Activated CD8-positive, alpha-beta T cell treated with anti-CD3 and anti-CD28 coated beads for 36 hours (primary cell): ENCODE measurements around the gene OOSP1. TPM values are rescaled to one million over a fixed set of nuclear protein-coding genes. Genes with fewer than 3 reads are reported as not detected.
"Not testable (repeated sequence)": the region's sequence is repeated elsewhere in the genome, so short reads cannot be mapped to it uniquely, and the experiment has no call there.

ENCODE experiments used
- ATAC-seq: fragments of 200-7000 bp; cut with Tn5 transposase; one replicate; pipeline ENCODE4 v1.10.0; 2021; ENCODE audit warnings: mild to moderate bottlenecking, moderate library complexity
- CTCF ChIA-PET: fragments of 350-600 bp; sonication (Branson Sonifier 250); formaldehyde crosslinking; loops from one replicate; lab custom pipeline; 2021; ENCODE audit warnings: antibody characterized with exemption; lab: Charles Lee
- POLR2A ChIA-PET: fragments of 350-600 bp; sonication (Branson Sonifier 250); formaldehyde crosslinking; loops from one replicate; lab custom pipeline; 2021; ENCODE audit warnings: antibody characterized with exemption; lab: Charles Lee
- DNase-seq: peaks from one replicate; pipeline ENCODE4 v3.0.0-alpha.2; 2020
- H3K27ac Mint-ChIP-seq: one replicate; pipeline ENCODE4 v1.8.0; 2021; ENCODE audit warnings: mild to moderate bottlenecking, mixed read lengths
- H3K27me3 Mint-ChIP-seq: one replicate; pipeline ENCODE4 v1.8.0; 2021; ENCODE audit warnings: mixed read lengths
- H3K36me3 Mint-ChIP-seq: one replicate; pipeline ENCODE4 v1.8.0; 2021; ENCODE audit warnings: low read depth, mixed read lengths
- H3K4me1 Mint-ChIP-seq: one replicate; pipeline ENCODE4 v1.8.0; 2021; ENCODE audit warnings: low read depth, mixed read lengths
- H3K4me3 Mint-ChIP-seq: one replicate; pipeline ENCODE4 v1.8.0; 2021; ENCODE audit warnings: mild to moderate bottlenecking, moderate library complexity, mixed read lengths
- H3K9me3 Mint-ChIP-seq: one replicate; pipeline ENCODE4 v1.8.0; 2021; ENCODE audit warnings: mixed read lengths
- intact Hi-C: fragments of 100-400 bp; cut with micrococcal nuclease; formaldehyde crosslinking; loops from one replicate; pipeline ENCODE4 v1.10.0; 2022
- total RNA-seq, 2 experiments: library from RNA; stranded (reverse); gene quantifications; one replicate each; pipeline ENCODE4 v1.2.3, GENCODE V29; 2021
- TF ChIP-seq, protein P1 (sequence below): fragments of 200-600 bp; IDR thresholded peaks from one replicate; pipeline ENCODE4 v1.8.0; 2022; ENCODE audit warnings: antibody characterized with exemption, mild to moderate bottlenecking

The OOSP1 gene
- total RNA-seq, 2 experiments from 2014 or later: not detected

DNA sequence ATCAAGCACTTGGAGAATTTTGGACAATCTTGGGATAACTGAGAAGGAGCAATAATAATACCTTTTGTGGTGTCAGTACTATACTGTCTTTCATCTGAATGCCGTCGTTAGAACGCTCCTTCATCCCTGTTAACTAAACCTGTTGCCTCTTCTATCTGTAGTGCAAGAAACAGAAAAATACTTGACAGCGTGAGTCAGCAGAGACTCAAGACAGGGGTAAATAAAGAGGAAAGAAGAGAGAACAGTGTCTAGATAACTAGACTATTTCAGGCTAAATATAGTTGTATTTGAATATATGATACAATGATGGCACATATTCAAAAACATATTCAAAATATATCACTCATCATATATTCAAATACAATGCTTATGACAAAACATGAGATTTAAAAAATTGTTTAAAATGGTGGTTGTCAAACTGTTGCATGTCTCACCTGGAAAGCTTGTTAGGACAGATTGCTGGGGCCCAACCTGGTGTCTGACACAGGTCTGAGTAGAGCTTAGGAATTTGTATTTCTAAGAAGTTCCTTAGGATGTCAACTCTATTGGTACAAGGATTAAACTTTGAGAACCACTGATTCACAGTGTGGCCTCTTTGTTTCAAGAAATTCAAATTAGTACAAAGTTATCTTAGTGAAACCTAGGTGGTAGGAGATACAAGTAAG, 43.0 kb downstream of the OOSP1 start:
- peaks cover 8% of the 10 kb centered on the region for H3K27me3 Mint-ChIP-seq
- no peaks in the 10 kb centered on the region for H3K36me3 Mint-ChIP-seq
- no peaks in the 10 kb centered on the region for H3K4me1 Mint-ChIP-seq
- CTCF ChIA-PET: interaction anchor here (0.8 kb wide), 1 partner anchor 270 kb away, joined by 3 read pairs; no protein-coding TSS in a partner anchor
- H3K27ac Mint-ChIP-seq: no peak overlapping the region
- no peaks in the 10 kb centered on the region for H3K9me3 Mint-ChIP-seq
- intact Hi-C loops: no loop called here
- POLR2A ChIA-PET: no interaction called here
- TF ChIP-seq, protein P1, sequence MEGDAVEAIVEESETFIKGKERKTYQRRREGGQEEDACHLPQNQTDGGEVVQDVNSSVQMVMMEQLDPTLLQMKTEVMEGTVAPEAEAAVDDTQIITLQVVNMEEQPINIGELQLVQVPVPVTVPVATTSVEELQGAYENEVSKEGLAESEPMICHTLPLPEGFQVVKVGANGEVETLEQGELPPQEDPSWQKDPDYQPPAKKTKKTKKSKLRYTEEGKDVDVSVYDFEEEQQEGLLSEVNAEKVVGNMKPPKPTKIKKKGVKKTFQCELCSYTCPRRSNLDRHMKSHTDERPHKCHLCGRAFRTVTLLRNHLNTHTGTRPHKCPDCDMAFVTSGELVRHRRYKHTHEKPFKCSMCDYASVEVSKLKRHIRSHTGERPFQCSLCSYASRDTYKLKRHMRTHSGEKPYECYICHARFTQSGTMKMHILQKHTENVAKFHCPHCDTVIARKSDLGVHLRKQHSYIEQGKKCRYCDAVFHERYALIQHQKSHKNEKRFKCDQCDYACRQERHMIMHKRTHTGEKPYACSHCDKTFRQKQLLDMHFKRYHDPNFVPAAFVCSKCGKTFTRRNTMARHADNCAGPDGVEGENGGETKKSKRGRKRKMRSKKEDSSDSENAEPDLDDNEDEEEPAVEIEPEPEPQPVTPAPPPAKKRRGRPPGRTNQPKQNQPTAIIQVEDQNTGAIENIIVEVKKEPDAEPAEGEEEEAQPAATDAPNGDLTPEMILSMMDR: no peak
- no peak overlapping the region for H3K4me3 Mint-ChIP-seq
- DNase-seq (no peak), ATAC-seq (no peak)

GRCh38 chr11:59982037-59982436, 43.8 kb downstream of the OOSP1 start:
- DNase-seq, H3K9me3 Mint-ChIP-seq, H3K27me3 Mint-ChIP-seq, H3K36me3 Mint-ChIP-seq, CTCF ChIA-PET, intact Hi-C loops, POLR2A ChIA-PET, H3K4me1 Mint-ChIP-seq, ATAC-seq, H3K4me3 Mint-ChIP-seq, H3K27ac Mint-ChIP-seq: not testable (repeated sequence)

DNA sequence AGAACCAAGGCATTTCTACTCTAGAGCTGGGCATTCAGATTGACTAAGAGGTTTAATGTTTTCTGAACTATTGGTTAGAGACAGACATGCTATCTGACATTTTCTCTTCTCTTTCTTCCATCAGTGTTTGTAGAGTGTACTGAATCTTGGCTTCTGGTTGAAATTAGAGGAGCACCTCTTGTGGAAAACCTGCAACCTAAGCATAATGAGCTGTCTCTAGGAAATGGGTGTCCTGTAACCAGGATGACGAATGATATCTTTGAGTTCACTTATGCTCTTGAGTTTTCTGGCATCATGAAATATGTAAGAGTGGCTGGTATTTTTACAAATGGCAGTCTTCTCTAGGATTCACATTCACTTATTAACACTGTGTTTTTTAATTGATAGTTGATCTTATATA, 45.0 kb downstream of the OOSP1 start:
- TF ChIP-seq, protein P1: no peak

GRCh38 chr11:59984368-59984767, 46.1 kb downstream of the OOSP1 start:
- TF ChIP-seq, protein P1: no peak
- no peak overlapping the region for H3K27ac Mint-ChIP-seq
- ATAC-seq (no peak), DNase-seq (no peak)
- H3K4me1 Mint-ChIP-seq: no peaks in the 10 kb centered on the region
- POLR2A ChIA-PET: no interaction called here
- H3K9me3 Mint-ChIP-seq: no peaks in the 10 kb centered on the region
- peaks cover 6% of the 10 kb centered on the region for H3K27me3 Mint-ChIP-seq
- H3K36me3 Mint-ChIP-seq: no peaks in the 10 kb centered on the region
- CTCF ChIA-PET: no interaction called here
- H3K4me3 Mint-ChIP-seq: no peak overlapping the region
- intact Hi-C loops: no loop called here

More for the DNA sequence above, 45.0 kb downstream of the OOSP1 start:
- CTCF ChIA-PET: no interaction called here
- H3K4me1 Mint-ChIP-seq: no peaks in the 10 kb centered on the region
- POLR2A ChIA-PET: no interaction called here
- intact Hi-C loops: no loop called here
- peaks cover 8% of the 10 kb centered on the region for H3K27me3 Mint-ChIP-seq
- no peaks in the 10 kb centered on the region for H3K9me3 Mint-ChIP-seq
- H3K27ac Mint-ChIP-seq: no peak overlapping the region
- ATAC-seq (no peak), DNase-seq (no peak)
- no peak overlapping the region for H3K4me3 Mint-ChIP-seq
- no peaks in the 10 kb centered on the region for H3K36me3 Mint-ChIP-seq

- Mint-ChIP-seq H3K9me3 (peaks cover 8% of the 10 kb centered on the region), H3K4me3 (no peak overlapping the region), H3K36me3 (no peaks in the 10 kb centered on the region), H3K27me3 (peaks cover 8% of the 10 kb centered on the region), H3K27ac (no peak overlapping the region), H3K4me1 (no peaks in the 10 kb centered on the region)
- intact Hi-C loops: no loop called here
- no peak for ATAC-seq
- TF ChIP-seq, protein P1: no peak
- ChIA-PET CTCF (no interaction called here), POLR2A (no interaction called here)
- DNase-seq: no peak
Measured at GRCh38 chr11:59990421-59990820, 52.2 kb downstream of the OOSP1 start.
